Neutrophil (primary cell): ENCODE results near the gene CSAD.

Experiments
- H3K27ac ChIP-seq: fragments of 200-600 bp; sonication (generic); 2 replicates; pipeline ENCODE4 v1.5.1; 2016; ENCODE audit warnings: mild to moderate bottlenecking, moderate library complexity
- H3K27me3 ChIP-seq: fragments of 200-600 bp; sonication (generic); 2 replicates; pipeline ENCODE4 v1.6.0; 2016; ENCODE audit warnings: mild to moderate bottlenecking
- H3K36me3 ChIP-seq: fragments of 200-600 bp; sonication (generic); 2 replicates; pipeline ENCODE4 v1.5.1; 2017
- H3K4me1 ChIP-seq, 2 experiments: fragments of 200-600 bp in 1 of 2; sonication (generic) in 1 of 2; 1 replicate in 1 of 2; 2 replicates in 1 of 2; pipeline versions ENCODE4 v1.5.1 to v1.6.1; 2013 to 2016; ENCODE audit warnings: low read depth in 1 of 2, low read length in 1 of 2, mild to moderate bottlenecking in 1 of 2, moderate library complexity in 1 of 2; ENCODE audit not compliant: control insufficient read depth in 1 of 2, insufficient read depth in 1 of 2
- H3K4me3 ChIP-seq, 2 experiments: fragments of 200-600 bp in 1 of 2; sonication (generic) in 1 of 2; 1 replicate in 1 of 2; 2 replicates in 1 of 2; pipeline ENCODE4 v1.5.1; 2013 to 2016; ENCODE audit warnings: low read depth in 1 of 2, low read length in 1 of 2, mild to moderate bottlenecking in 1 of 2, moderate library complexity in 1 of 2
- H3K9me3 ChIP-seq: fragments of 200-600 bp; sonication (generic); 2 replicates; pipeline ENCODE4 v1.5.1; 2016
- CTCF ChIP-seq: fragments of 200-600 bp; sonication (generic); IDR thresholded peaks from 2 replicates; pipeline ENCODE4 v1.5.1; 2016; ENCODE audit warnings: antibody characterized with exemption

The CSAD gene

DNA sequence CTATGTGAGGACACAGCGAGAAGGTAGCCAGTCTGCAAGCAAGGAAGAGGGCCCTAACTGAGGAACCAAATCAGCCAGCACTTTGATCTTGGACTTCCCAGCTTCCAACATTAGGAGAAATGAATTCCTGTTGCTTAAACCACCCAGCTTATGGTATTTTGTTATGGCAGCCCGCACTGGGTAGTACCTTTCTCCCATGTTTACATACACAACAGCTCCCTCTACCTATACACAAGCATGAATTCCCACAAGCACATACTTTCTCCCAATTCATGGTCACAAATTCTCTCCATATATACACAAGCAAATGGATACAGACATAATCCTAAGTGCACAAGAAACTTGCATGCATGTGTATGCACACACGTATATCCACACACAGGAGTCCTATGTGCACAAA lies 19.0 kb upstream of the CSAD start:
- Histone ChIP-seq H3K4me1 (peaks cover 4 to 8% of the 10 kb centered on the region in 2 experiments), H3K9me3 (no peaks in the 10 kb centered on the region), H3K36me3 (no peaks in the 10 kb centered on the region), H3K27me3 (peaks cover 50% of the 10 kb centered on the region), H3K27ac (no peak overlapping the region), H3K4me3 (no peak overlapping the region)
- TF ChIP-seq CTCF, result no peak

DNA sequence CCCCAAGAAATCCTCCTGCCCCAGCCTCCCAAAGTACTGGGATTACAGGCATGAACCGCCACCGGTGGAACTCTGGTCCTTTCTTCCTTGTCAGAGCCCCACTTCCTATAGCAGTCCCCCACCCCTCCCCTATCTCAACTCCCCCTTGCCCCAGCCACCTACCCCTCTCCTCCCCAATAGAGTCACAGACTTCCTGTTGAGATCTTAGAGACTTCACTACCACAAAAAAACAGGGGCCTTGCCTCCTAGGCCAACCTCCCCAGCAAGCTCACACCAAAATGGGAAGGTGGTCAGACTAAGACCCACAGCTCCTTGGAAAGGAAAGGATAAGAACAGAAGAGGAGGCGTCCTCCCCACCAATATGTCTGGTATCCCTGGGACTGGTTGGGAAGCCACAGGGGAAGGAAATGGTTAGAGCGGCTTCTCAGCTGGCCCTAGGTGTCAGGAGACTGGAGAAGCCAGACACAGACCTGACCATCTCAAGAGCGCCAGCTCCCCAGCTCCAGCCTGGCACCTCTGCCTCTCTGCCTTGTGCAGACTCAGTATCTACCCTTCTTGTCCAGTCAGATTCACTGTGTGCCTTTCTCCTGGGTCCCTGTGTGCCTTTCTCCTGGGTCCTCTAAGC lies 17.9 kb upstream of the CSAD start:
- no peak overlapping the region for H3K27ac ChIP-seq

DNA sequence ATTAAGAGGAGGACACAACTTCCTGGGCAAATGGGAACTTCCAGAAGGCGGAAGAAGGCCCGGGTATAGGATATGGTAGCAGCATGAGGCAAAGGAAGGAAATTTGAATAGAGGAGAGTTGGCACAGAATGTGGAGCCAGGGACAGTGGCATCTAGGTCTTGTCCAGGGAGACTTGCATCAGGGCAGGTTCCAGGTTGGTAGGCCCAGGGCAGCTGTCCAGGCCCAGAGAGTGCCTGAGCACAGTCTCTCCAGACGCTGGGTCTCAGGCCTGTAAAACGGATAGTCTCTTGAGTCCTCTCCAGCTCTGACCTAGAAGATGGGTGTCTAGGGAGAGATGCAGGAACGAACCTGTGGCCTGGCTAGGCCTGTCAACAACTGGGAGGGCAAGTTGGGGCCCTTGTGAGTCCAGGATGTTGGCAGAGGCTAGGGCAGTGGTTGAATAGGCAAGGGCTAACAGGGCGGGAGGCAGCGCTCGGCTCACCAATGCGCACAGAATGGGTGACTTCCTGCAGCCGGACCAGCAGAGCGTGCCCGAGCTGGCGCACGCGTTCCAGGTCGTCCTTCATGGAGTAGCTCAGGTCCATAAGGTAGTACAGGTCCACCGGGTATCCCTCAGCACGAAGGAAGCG lies 16.4 kb upstream of the CSAD start:
- Histone ChIP-seq H3K27me3 (peaks cover 54% of the 10 kb centered on the region), H3K27ac (no peak overlapping the region), H3K4me1 (peaks cover 4 to 8% of the 10 kb centered on the region in 2 experiments), H3K4me3 (no peak overlapping the region), H3K9me3 (no peaks in the 10 kb centered on the region), H3K36me3 (peaks cover 11% of the 10 kb centered on the region)
- no peak for TF ChIP-seq CTCF

More for the DNA sequence above, 17.9 kb upstream of the CSAD start:
- Histone ChIP-seq H3K27me3 (peaks cover 54% of the 10 kb centered on the region), H3K4me3 (no peak overlapping the region), H3K9me3 (no peaks in the 10 kb centered on the region), H3K4me1 (peaks cover 4 to 8% of the 10 kb centered on the region in 2 experiments), H3K36me3 (no peaks in the 10 kb centered on the region)
- no peak for TF ChIP-seq CTCF

DNA sequence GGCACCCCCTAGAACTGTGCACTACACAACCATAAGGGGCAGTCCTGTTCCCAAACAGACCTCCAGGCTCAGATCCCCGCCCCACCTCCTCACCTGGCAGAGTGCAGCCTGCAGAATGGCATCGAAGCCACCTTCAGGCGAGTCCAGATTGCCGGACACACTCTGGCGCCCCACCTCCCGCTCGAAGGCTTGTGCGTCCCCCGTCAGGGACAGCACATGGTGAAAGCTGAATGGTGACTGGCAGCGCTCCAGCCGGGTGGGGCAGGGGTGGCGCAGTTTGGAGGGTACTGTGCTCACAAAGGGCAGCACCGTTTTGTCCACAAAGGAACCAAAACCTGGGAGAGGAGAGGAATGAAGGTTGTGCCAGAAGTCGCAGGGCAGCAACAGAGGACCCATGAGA lies 15.8 kb upstream of the CSAD start:
- Histone ChIP-seq H3K36me3 (peaks cover 17% of the 10 kb centered on the region), H3K4me1 (peaks cover 4 to 8% of the 10 kb centered on the region in 2 experiments), H3K27ac (no peak overlapping the region), H3K4me3 (no peak overlapping the region), H3K9me3 (no peaks in the 10 kb centered on the region), H3K27me3 (peaks cover 53% of the 10 kb centered on the region)
- TF ChIP-seq CTCF, result no peak

DNA sequence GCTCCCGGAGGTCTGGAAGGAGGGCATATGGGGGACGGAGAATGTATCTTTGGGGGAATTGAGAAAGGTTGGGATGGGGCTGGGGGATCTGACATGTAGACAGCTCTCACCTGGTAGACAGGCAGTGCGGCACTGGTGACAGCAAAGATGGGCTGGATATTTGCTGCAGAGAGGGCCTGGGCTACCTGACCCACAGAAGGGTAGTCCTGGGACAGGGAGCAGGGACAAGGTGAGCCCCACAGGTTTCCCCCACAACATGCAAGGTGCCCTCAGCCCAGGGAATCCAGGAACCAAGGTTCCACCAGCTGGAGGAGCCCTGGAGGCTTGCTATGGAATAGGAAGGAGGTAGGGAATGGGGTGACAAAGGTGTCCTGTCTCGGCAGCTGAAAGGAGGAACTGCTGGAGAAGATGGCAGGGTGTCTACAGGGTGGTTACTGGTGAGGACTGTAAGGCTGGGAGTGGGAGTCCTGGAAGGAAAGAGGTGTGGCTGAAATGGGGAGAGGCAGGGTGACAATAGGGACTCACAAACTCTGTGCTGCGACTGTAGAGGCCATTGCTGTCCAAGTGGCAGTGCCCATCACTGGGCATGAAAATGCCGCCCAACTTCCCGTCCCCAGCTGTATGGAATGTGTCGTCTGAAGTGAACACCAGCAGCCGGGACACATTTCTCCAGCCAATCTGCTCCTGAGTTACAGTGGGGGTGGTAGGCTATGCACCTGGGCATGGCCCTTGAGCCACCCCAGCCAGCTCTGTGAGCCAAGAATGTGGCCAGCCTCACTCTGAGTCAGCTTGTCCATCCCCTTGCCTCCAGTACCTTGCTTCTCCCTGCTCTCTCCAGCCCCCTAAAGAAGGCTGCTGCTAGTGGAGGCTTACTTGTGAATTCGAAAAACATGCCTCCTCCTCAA lies 15.0 kb upstream of the CSAD start:
- Histone ChIP-seq H3K27me3 (peaks cover 46% of the 10 kb centered on the region), H3K9me3 (no peaks in the 10 kb centered on the region), H3K4me1 (peaks cover 4 to 8% of the 10 kb centered on the region in 2 experiments), H3K36me3 (peaks cover 23% of the 10 kb centered on the region), H3K4me3 (no peak overlapping the region), H3K27ac (no peak overlapping the region)
- no peak for TF ChIP-seq CTCF
